GM18505 (cell line): ENCODE data around the gene RAB24.
A peak's percentile ranks its signal among the peaks of the same experiment; 100 is the strongest.
"Not testable (repeated sequence)": the region's sequence is repeated elsewhere in the genome, so short reads cannot be mapped to it uniquely, and the experiment has no call there.

Experiments used
- ATAC-seq: cut with Tn5 transposase; IDR thresholded peaks from one replicate; pipeline ENCODE4 v1.9.1; 2021; ENCODE audit not compliant: unreplicated experiment
- POLR2A ChIP-seq: IDR thresholded peaks from 4 replicates; pipeline ENCODE4 v1.6.1; 2011; ENCODE audit warnings: borderline replicate concordance; ENCODE audit not compliant: insufficient read depth, insufficient read length; ENCODE audit errors: extremely low read depth

The RAB24 gene

DNA sequence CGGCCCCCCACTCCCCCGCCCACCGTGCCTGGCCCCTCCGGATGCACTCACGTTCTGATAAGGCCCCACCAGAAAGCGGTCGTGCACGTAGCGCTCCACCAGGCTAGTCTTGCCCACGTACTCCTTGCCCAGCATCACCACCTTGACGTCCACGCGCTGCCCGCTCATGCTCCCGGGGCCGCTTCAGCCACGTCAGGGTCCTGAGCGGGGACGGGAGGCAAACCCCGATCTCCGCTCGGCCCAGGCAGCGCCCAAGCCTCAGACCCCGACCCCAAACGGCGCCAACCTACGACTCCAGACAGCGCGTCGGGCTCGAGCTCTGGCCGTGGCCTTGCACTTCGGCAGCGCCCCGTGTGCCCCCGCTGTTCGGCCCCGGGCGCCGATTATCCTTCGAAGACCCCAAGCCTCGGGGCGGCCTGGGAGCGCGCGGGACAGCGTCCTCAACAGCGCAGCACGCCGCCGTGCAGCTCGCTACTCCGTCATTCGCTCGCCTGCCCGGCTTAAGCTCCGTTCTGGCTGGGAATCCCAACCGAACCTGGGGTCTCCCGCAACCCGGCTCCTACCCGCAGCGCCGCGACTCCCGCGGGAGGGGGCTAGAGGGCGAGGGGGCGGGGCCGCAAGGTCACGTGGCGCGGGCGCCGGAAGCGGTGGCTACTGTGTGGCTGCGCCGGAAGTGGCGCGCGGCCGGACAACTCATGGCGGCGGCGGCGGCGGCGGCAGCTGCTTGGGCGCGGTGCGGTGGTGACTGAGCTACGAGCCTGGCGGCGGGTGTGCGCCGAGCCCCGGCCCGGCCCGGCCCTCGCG, at the start of gene RAB24, which contains the start of gene PRELID1:
Gene RAB24 (minus strand): TSS at position 599 of the 804 bp plus-strand sequence. CDS start 431 bp downstream, at position 168.
Gene PRELID1 (plus strand): TSS at position 679 of the 804 bp plus-strand sequence. CDS start 187 bp downstream, outside the sequence.
- peak; percentile 57 for ATAC-seq
- peak; percentile 62 for TF ChIP-seq POLR2A

GRCh38 chr5:177353093-177353492, 49.6 kb upstream of the RAB24 start:
- no peak for TF ChIP-seq POLR2A
- no peak for ATAC-seq

DNA sequence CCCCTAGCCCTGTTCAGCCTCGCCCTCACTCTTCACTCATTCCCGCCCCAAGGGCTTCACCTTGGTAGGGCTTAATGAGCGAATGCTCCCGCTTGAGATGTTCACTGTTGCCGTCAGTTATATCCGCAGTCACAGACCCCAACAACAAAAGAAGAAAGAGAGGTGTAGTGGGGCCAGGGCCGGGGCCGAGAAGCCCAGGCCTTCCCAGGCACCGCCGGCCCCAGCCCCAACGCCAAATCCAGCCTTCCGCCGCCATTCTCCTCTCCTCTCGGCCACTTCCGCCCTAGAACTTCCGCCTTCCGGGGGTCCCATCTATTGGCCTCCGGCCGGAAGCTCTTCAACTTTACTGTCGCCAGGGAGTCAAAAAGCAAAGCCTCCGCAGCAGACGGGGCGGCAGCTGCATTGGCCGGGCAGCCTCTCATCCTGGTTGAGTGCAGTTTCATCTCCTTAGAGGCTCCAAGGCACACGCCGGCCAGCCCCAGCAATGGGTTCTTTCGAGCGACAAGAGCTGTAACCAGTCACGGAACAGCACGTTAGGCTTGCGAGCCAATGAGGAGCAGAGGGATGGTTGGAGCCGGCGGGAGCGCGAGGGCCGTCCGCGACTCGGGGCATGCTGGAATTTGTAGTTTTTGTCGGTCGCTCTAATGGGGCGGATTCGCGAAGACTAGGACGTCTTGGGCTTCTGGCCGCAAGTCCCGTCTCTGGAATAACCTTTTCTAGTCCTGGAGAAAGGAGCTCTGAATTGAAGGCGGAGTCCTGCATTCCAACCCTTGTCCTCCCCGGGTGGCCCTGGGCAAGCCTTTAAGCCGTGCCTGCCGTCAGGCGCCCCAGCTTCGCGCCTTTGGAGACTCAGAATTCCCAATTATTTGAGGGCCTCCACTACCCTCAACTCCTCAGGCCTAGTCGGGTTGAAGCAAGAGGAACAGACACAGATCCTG, 48.1 kb upstream of the RAB24 start, which contains the start of gene LMAN2:
Gene LMAN2 (minus strand): TSS at position 277 of the 938 bp plus-strand sequence. CDS start 21 bp downstream, at position 256.
- TF ChIP-seq POLR2A, result peak; percentile 91
- peak; percentile 93 for ATAC-seq

GRCh38 chr5:177350776-177351391, 47.4 kb upstream of the RAB24 start:
- TF ChIP-seq POLR2A, result no peak
- ATAC-seq, result peak; percentile 2

- ATAC-seq, result no peak
- TF ChIP-seq POLR2A, result no peak
Observed at GRCh38 chr5:177349762-177350161, 46.2 kb upstream of the RAB24 start.

GRCh38 chr5:177349362-177349647, 45.8 kb upstream of the RAB24 start:
- no peak for TF ChIP-seq POLR2A
- ATAC-seq, result no peak

GRCh38 chr5:177347699-177348098, 44.2 kb upstream of the RAB24 start:
- no peak for ATAC-seq
- TF ChIP-seq POLR2A, result no peak

GRCh38 chr5:177346820-177347219, 43.3 kb upstream of the RAB24 start:
- TF ChIP-seq POLR2A, result no peak
- no peak for ATAC-seq

DNA sequence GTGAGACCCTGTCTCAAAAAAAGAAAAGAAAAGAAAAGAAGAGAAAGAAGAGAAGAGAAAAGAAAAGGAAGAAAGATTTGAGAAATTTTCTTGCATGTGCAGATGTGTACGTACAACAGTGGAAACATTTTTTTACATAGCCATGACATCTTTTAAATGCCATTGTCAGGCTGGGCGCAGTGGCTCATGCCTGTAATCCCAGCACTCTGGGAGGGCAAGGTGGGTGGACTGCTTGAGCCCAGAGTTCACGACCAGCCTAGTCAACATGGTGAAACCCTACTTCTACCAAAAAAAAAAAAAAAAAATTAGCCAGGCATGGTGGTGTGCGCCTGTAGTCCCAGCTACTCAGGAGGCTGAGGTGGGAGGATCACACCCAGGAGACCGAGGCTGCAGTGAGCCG, 41.4 kb upstream of the RAB24 start:
- TF ChIP-seq POLR2A, result no peak

DNA sequence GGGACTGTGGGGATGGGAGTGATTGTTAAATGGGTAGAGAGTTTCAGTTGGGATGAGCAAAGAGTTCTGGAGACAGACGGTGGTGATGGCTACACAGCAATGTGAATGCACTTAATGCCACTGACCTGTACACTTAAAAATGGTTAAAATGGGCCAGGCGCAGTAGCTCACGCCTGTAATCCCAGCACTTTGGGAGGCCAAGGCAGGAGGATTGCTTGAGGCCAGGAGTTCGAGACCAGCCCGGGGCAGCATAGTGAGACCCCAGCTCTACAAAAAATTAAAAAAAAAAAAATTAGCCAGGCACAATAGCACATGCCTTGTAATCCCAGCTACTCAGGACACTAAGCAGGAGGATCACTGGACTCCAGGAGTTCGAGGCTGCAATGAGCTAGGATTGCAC, 40.3 kb upstream of the RAB24 start:
- TF ChIP-seq POLR2A, result no peak
- no peak for ATAC-seq

More for the DNA sequence above, 41.4 kb upstream of the RAB24 start:
- ATAC-seq, result no peak

DNA sequence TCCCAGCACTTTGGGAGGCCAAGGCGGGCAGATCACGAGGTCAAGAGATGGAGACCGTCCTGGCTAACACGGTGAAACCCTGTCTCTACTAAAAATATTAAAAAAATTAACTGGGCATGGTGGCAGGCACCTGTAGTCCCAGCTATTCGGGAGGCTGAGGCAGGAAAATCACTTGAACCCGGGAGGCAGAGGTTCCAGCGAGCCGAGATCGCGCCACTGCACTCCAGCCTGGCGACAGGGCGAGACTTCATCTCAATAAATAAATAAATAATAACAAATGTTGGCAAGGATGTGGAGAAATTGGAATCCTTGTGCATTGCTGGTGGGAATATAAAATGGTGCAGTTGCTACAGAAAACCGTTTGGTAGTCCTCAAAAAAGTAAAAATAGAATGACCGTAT, 39.5 kb upstream of the RAB24 start:
- not testable (repeated sequence) for ATAC-seq

- TF ChIP-seq POLR2A, result no peak
- no peak for ATAC-seq
Observed at GRCh38 chr5:177339107-177339638, 35.7 kb upstream of the RAB24 start.
